HEK293T (cell line): ENCODE measurements around the gene SH3RF2.

ENCODE experiments used
- CTCF ChIA-PET: fragments of 350-600 bp; formaldehyde crosslinking; extraction: SDS; loops from one replicate; lab custom pipeline; 2021; ENCODE audit warnings: antibody characterized with exemption, inconsistent platforms; lab: Yijun Ruan, JAX
- POLR2A ChIA-PET: fragments of 350-600 bp; formaldehyde crosslinking; extraction: SDS; loops from one replicate; lab custom pipeline; 2020; ENCODE audit warnings: antibody characterized with exemption, inconsistent platforms; lab: Yijun Ruan, JAX
- DNase-seq: peaks from one replicate; pipeline ENCODE4 v3.0.0; 2012; ENCODE audit warnings: mixed read lengths; ENCODE audit errors: extremely low spot score
- ARNT ChIP-seq: fragments of 450-650 bp; IDR thresholded peaks from 2 replicates; pipeline ENCODE4 v1.6.1; 2017; ENCODE audit warnings: mild to moderate bottlenecking
- BHLHE40 ChIP-seq: fragments of 450-650 bp; IDR thresholded peaks from 2 replicates; pipeline ENCODE4 v1.6.1; 2016; ENCODE audit warnings: mild to moderate bottlenecking, moderate library complexity, borderline replicate concordance
- CTBP1 ChIP-seq: fragments of 450-650 bp; IDR thresholded peaks from 2 replicates; pipeline ENCODE4 v1.6.1; 2016; ENCODE audit warnings: borderline replicate concordance
- ELF4 ChIP-seq: fragments of 450-650 bp; IDR thresholded peaks from 2 replicates; pipeline ENCODE4 v1.6.1; 2017; ENCODE audit warnings: antibody characterized with exemption
- FOXA1 ChIP-seq: fragments of 450-650 bp; IDR thresholded peaks from 2 replicates; pipeline ENCODE4 v1.6.1; 2016; ENCODE audit warnings: mild to moderate bottlenecking
- FOXK2 ChIP-seq: fragments of 450-650 bp; IDR thresholded peaks from 2 replicates; pipeline ENCODE4 v1.6.1; 2016; ENCODE audit warnings: mild to moderate bottlenecking
- FOXM1 ChIP-seq: fragments of 450-650 bp; IDR thresholded peaks from 2 replicates; pipeline ENCODE4 v1.6.1; 2017; ENCODE audit warnings: mild to moderate bottlenecking, borderline replicate concordance
- HDGF ChIP-seq: fragments of 450-650 bp; IDR thresholded peaks from 2 replicates; pipeline ENCODE4 v1.6.1; 2017; ENCODE audit warnings: antibody characterized with exemption, borderline replicate concordance
- L3MBTL2 ChIP-seq: fragments of 450-650 bp; conservative IDR thresholded peaks from 2 replicates; pipeline ENCODE4 v1.6.1; 2016; ENCODE audit warnings: mild to moderate bottlenecking
- LEF1 ChIP-seq: fragments of 450-650 bp; IDR thresholded peaks from 2 replicates; pipeline ENCODE4 v1.6.1; 2017; ENCODE audit warnings: mild to moderate bottlenecking, borderline replicate concordance
- NFRKB ChIP-seq: fragments of 450-650 bp; IDR thresholded peaks from 2 replicates; pipeline ENCODE4 v1.6.1; 2016; ENCODE audit warnings: mild to moderate bottlenecking, moderate library complexity
- SP1 ChIP-seq: fragments of 450-650 bp; IDR thresholded peaks from 2 replicates; pipeline ENCODE4 v1.6.1; 2017
- SUZ12 ChIP-seq: fragments of 450-650 bp; IDR thresholded peaks from 2 replicates; pipeline ENCODE4 v1.6.1; 2016; ENCODE audit warnings: mild to moderate bottlenecking
- TARDBP ChIP-seq: fragments of 450-650 bp; IDR thresholded peaks from 2 replicates; pipeline ENCODE4 v1.6.1; 2016
- ZNF384 ChIP-seq: fragments of 450-650 bp; IDR thresholded peaks from 2 replicates; pipeline ENCODE4 v1.6.1; 2016
- TF ChIP-seq, protein P1 (sequence below): fragments of 450-650 bp; IDR thresholded peaks from 2 replicates; pipeline ENCODE4 v1.6.1; 2016

SH3RF2 gene

DNA sequence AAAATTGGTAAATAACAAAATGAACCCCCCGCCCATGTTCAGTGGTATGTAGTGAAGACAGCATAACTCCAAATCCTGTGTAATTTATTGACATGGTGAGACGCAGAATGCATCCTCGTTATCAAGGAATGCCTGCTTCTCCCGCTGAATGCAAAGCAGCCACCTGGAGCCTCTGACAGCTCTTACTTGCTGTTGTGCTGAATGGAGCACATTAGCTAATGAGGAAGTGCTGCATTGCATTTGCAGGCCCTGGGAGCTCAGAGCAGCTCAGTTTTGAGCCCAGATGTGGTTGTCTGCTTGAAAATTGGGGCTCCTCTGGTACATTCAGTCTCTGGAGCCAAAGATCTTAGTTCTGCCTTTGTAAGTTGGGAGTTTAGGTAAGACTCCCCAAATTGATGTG is 140.1 kb downstream of the SH3RF2 start:
- CTCF ChIA-PET = no interaction called here
- DNase-seq = no peak
- POLR2A ChIA-PET = no interaction called here
- TF ChIP-seq FOXM1 = no peak

DNA sequence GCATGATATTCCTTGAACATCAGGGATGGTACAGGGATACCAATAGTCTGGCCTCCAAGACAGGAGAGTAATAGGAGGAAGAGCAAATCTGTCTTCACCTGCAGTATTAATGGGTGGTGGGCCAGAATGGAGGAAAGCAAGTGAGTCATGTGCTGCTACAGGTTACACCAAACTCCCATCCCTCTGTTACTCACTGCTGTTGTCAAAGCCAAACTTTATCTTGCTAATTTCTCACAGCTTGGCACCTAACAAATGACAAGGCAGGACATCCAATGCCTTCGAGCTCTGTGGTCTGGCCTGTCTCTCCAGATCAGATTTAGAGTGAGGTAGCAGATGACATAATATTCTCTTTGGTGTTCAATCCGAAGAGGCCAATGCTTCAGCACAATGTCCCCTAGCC is 142.2 kb downstream of the SH3RF2 start:
- ChIA-PET CTCF (no interaction called here), POLR2A (no interaction called here)
- DNase-seq = no peak
- TF ChIP-seq, protein P1, sequence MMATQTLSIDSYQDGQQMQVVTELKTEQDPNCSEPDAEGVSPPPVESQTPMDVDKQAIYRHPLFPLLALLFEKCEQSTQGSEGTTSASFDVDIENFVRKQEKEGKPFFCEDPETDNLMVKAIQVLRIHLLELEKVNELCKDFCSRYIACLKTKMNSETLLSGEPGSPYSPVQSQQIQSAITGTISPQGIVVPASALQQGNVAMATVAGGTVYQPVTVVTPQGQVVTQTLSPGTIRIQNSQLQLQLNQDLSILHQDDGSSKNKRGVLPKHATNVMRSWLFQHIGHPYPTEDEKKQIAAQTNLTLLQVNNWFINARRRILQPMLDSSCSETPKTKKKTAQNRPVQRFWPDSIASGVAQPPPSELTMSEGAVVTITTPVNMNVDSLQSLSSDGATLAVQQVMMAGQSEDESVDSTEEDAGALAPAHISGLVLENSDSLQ = no peak
- TF ChIP-seq FOXM1 (no peak), L3MBTL2 (no peak)

DNA sequence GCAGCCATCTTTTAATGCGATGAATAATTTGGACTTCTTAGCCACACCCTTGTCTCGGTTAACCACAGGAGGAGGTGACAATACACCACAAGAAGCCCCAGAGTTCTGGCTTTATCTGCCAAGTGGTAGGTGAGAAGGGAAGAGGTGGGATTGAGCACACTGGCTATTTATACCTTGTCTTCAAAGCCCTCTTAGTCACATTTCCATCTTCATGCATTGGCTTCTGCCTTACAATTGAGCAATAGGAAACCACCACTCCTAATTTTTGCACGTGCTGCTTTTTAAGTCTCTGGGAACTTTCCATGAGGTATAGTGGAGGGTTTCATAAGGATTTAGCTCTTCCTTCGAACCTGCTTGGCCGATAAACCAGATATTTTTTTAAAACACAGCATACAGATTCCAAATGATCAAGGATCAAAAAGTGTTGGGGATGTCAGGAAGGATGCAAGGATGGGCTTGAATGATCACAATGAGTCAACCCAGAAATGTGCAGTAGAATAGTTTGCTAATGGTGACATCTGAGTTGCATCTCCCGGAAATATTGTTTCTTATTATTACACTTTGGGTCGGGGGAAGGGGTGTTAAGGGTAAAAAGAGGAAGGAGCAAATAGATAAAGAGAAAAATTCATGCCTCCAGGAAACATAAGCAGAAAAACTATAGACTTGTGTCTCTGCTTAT is 143.5 kb downstream of the SH3RF2 start:
- TF ChIP-seq CTBP1 (no peak), FOXM1 (no peak)
- TF ChIP-seq, protein P1 = no peak
- ChIA-PET CTCF (no interaction called here), POLR2A (no interaction called here)
- no peak for DNase-seq

DNA sequence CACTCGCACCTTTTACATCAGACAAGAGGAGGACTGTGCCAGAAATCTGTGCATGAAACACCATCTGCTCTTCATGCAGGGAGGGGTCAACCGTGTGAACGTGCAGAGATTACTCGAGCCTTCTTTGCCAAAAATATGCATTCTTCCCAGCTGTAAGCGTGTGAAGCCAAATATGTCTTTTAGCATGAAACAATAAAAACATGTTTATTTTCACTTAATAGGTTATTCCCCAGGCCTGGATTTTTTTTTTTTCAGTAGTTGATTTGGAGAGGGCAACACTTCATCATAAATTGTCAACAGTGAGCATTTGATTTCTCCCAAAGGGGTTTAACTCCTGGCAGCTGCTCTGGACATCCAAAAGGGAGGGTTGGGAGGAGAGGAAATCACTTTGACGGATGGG is 145.2 kb downstream of the SH3RF2 start:
- no peak for TF ChIP-seq L3MBTL2
- no peak for TF ChIP-seq SUZ12
- no peak for TF ChIP-seq ELF4
- TF ChIP-seq ZNF384 = no peak
- TF ChIP-seq FOXM1 = no peak
- no peak for TF ChIP-seq SP1
- TF ChIP-seq LEF1 = no peak
- TF ChIP-seq, protein P1 = no peak
- TF ChIP-seq ARNT = no peak
- no peak for TF ChIP-seq FOXK2
- TF ChIP-seq NFRKB = no peak
- TF ChIP-seq CTBP1 = no peak
- TF ChIP-seq BHLHE40 = no peak
- TF ChIP-seq TARDBP = no peak
- TF ChIP-seq HDGF = no peak
- no peak for TF ChIP-seq FOXA1
- no peak for DNase-seq
- POLR2A ChIA-PET = no interaction called here
- CTCF ChIA-PET = no interaction called here

DNA sequence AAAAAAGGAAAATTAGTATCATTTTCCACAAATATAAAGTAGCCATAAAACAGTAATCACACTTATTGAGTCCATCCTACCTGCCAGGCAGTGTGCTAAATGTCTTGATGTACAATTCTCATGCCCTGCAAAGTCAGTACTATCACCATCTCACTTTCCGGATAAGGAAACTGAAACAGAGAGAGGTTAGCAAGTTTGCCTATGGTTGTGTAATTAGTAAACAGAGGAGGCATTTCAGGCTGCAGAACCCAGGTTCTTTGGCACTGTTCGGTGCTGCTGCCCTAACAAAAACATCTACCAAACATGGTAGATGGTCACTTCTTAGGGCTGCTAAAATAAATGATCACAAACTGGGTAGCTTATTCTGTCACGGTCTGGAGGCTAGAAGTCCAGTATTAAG is 146.4 kb downstream of the SH3RF2 start:
- TF ChIP-seq ZNF384 (no peak), FOXK2 (no peak), SUZ12 (no peak), LEF1 (no peak), BHLHE40 (no peak), TARDBP (no peak), L3MBTL2 (no peak), FOXA1 (no peak), HDGF (no peak), ARNT (no peak), ELF4 (no peak), FOXM1 (no peak), CTBP1 (no peak), SP1 (no peak), NFRKB (no peak)
- TF ChIP-seq, protein P1 = no peak
- no peak for DNase-seq
- ChIA-PET POLR2A (no interaction called here), CTCF (no interaction called here)

DNA sequence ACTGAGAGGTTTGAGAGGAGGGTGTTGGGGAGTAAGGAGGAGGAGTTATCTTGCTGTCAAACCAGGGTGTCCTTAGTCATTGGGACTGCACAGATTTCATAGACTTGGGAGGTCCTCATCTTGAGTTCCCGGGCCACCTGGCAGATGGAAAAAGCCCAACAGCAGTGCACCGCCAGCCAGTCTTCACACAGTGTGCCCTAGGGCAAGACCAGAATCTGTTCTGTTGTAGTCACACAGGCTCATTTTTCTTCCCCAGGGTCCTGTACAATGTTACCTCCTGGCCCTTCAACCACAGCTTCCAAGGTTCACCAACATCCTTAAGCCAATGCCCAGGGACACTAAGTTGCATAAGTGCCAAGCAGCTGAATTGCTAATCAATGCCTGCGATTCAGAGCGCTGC is 148.0 kb downstream of the SH3RF2 start:
- no peak for DNase-seq
- CTCF ChIA-PET = no interaction called here
- POLR2A ChIA-PET = no interaction called here
- TF ChIP-seq SP1 = no peak
- TF ChIP-seq HDGF = no peak
- no peak for TF ChIP-seq CTBP1
- TF ChIP-seq BHLHE40 = no peak
- no peak for TF ChIP-seq FOXM1
- TF ChIP-seq FOXA1 = no peak
- TF ChIP-seq L3MBTL2 = no peak
- no peak for TF ChIP-seq LEF1
- no peak for TF ChIP-seq FOXK2
- no peak for TF ChIP-seq ARNT
- no peak for TF ChIP-seq SUZ12
- TF ChIP-seq TARDBP = no peak
- TF ChIP-seq, protein P1 = no peak
